Sigmoid colon (tissue), 4 donors: Measurements from ENCODE around the gene GRIK4.

ENCODE experiments used
- CTCF ChIP-seq, 4 experiments: fragments of 450-650 bp in 3 of 4; fragments of 200-600 bp in 1 of 4; IDR thresholded peaks; one replicate each; pipeline ENCODE4 v1.5.1; 2016 to 2019; ENCODE audit warnings: antibody characterized with exemption in 4 of 4, mild to moderate bottlenecking in 3 of 4, moderate library complexity in 2 of 4
- EP300 ChIP-seq, 4 donors: sonication (generic); formaldehyde crosslinking; IDR thresholded peaks; one replicate each; pipeline ENCODE4 v1.6.1; 2017; ENCODE audit warnings: antibody characterized with exemption in 4 of 4
- POLR2A ChIP-seq, 2 donors: fragments of 450-650 bp; IDR thresholded peaks; one replicate each; pipeline ENCODE4 v1.6.1; 2016; ENCODE audit warnings: antibody characterized with exemption in 2 of 2, mild to moderate bottlenecking in 2 of 2, moderate library complexity in 2 of 2
- POLR2AphosphoS5 ChIP-seq, 4 donors: sonication (generic); formaldehyde crosslinking; IDR thresholded peaks; one replicate each; pipeline ENCODE4 v1.6.1; 2017; ENCODE audit warnings: antibody characterized with exemption in 4 of 4

DNA sequence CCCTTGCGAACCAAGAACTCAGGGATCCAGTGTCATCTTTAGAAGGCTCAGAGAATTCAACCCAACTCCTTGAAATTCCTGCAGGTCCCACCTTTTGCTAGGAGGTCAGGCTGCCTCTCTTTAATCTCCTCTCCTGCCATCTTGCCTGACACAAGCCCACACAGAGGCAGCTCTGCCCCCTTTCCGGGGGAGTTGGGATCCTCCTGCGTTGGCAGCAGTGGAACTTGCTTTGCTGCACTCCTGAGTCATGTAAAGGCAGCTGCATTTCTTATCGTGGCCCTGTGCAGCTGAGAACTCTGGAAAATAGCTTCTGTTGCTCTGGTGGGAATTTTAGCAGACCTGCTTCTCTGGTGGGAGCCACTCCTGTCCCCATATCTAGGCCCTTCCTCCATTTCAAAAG lies 370.0 kb downstream of the GRIK4 start:
- TF ChIP-seq CTCF (IDR thresholded peaks at IDR 0.05) = no peak
- TF ChIP-seq POLR2AphosphoS5 (IDR thresholded peaks at IDR 0.05) = no peak
- no peak for TF ChIP-seq POLR2A (IDR thresholded peaks at IDR 0.05)
- TF ChIP-seq EP300 (IDR thresholded peaks at IDR 0.05) = no peak
